Transverse colon (tissue), 4 donors: ENCODE results near the gene CHRNA9. TPM values are rescaled to one million over a fixed set of nuclear protein-coding genes. Genes with fewer than 3 reads are reported as not detected.
"Not testable (repeated sequence)": the region's sequence is repeated elsewhere in the genome, so short reads cannot be mapped to it uniquely, and the experiment has no call there.

ENCODE experiments used
- DNase-seq: peaks from one replicate; pipeline ENCODE4 v3.0.0-alpha.2; 2019
- H3K27ac ChIP-seq, 4 donors: fragments of 200-600 bp; sonication (generic); 2 replicates each; pipeline ENCODE4 v1.5.1; 2016 to 2018; ENCODE audit warnings: inconsistent platforms in 4 of 4
- H3K27me3 ChIP-seq: fragments of 200-600 bp; sonication (generic); 2 replicates; pipeline ENCODE4 v1.5.1; 2017; ENCODE audit warnings: inconsistent platforms
- H3K36me3 ChIP-seq, 4 donors: fragments of 200-600 bp; sonication (generic); 2 replicates each; pipeline ENCODE4 v1.5.1; 2017 to 2019; ENCODE audit warnings: inconsistent platforms in 4 of 4
- H3K4me1 ChIP-seq, 4 donors: fragments of 200-600 bp; sonication (generic); 2 replicates each; pipeline ENCODE4 v1.5.1; 2017 to 2020; ENCODE audit warnings: inconsistent platforms in 4 of 4
- H3K4me3 ChIP-seq, 4 donors: fragments of 200-600 bp; sonication (generic); 1 replicate in 1 of 4; 2 replicates in 3 of 4; pipeline versions ENCODE4 v1.5.1 to v1.6.1; 2017 to 2019; ENCODE audit warnings: inconsistent platforms in 4 of 4
- H3K9me3 ChIP-seq, 2 donors: fragments of 200-600 bp; sonication (generic); 2 replicates each; pipeline ENCODE4 v1.5.1; 2017 to 2019; ENCODE audit warnings: inconsistent platforms in 2 of 2
- EP300 ChIP-seq: sonication (generic); formaldehyde crosslinking; IDR thresholded peaks from one replicate; pipeline ENCODE4 v1.6.1; 2017; ENCODE audit warnings: antibody characterized with exemption, low read depth
- POLR2A ChIP-seq: fragments of 450-650 bp; IDR thresholded peaks from one replicate; pipeline ENCODE4 v1.6.1; 2016; ENCODE audit warnings: antibody characterized with exemption, mild to moderate bottlenecking, moderate library complexity
- POLR2AphosphoS5 ChIP-seq, 3 donors: sonication (generic); formaldehyde crosslinking; IDR thresholded peaks; one replicate each; pipeline ENCODE4 v1.6.1; 2016; ENCODE audit warnings: antibody characterized with exemption in 3 of 3
- WGBS, 2 donors: methylation state at CpG; one replicate each; pipeline ENCODE4 v1.1.5; 2018; ENCODE audit warnings: low coverage in 1 of 2; 5-methylcytosine and 5-hydroxymethylcytosine counted together
- in situ Hi-C, 4 donors: fragments of 200-750 bp; cut with MboI; loops; one replicate each; pipeline versions ENCODE4 v1.15.0 to v1.15.1; 2017; ENCODE audit warnings: low sequenced_read_pairs in 3 of 4, low pct_ligation_motif_present in 1 of 4, low pct_unique_long_range_greater_than_20kb in 1 of 4
- intact Hi-C: fragments of 100-400 bp; cut with DNase I; formaldehyde crosslinking; loops from one replicate; pipeline ENCODE4 v1.15.1; 2023; ENCODE audit warnings: low total_unique reads
- total RNA-seq, 4 donors: library from RNA; depleted of rRNA; stranded (reverse); fragments of >200 nt; gene quantifications; one replicate each; pipeline ENCODE4 v1.1.0, GENCODE V29; 2016
- TF ChIP-seq, protein P1 (sequence below), 5 experiments: fragments of 200-600 bp in 3 of 5; fragments of 450-650 bp in 2 of 5; sonication (generic) in 3 of 5; IDR thresholded peaks; 1 replicate in 2 of 5; 2 replicates in 3 of 5; pipeline ENCODE4 v1.5.1; 2016 to 2017; ENCODE audit warnings: antibody characterized with exemption in 5 of 5, inconsistent platforms in 3 of 5, mild to moderate bottlenecking in 2 of 5, moderate library complexity in 1 of 5

The CHRNA9 gene
- total RNA-seq, 4 donors from 2014 or later = not detected

DNA sequence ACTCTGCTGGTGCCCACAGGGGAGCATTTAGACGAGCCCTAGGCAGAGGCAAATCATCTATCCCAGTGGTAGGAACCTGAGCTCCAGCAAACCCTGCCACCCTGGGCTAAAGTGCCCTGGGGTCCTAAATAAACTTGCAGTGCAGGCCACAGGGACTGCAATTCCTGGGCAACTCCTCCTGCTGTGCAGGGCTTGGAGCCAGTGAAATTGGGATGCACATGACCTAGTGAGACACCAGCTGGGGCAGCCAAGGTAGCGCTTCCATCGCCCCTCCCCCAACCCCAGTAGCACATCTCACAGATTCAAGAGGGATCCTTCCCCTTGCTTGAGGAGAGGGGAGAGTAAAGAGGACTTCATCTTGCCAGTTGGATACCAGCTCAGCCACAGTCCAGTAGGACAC is 44.1 kb downstream of the CHRNA9 start:
- Histone ChIP-seq H3K36me3 (no peaks in the 10 kb centered on the region), H3K9me3 (no peaks in the 10 kb centered on the region), H3K27me3 (no peaks in the 10 kb centered on the region), H3K27ac (no peak overlapping the region), H3K4me3 (no peak overlapping the region), H3K4me1 (peaks cover 0 to 17% (median 9%) of the 10 kb centered on the region in 4 donors)
- intact Hi-C loops (no loop called here), in situ Hi-C loops (no loop called here)
- DNase-seq = no peak
- no peak for TF ChIP-seq POLR2AphosphoS5 (IDR thresholded peaks at IDR 0.05)
- TF ChIP-seq EP300 = no peak
- TF ChIP-seq POLR2A = no peak
- TF ChIP-seq, protein P1, sequence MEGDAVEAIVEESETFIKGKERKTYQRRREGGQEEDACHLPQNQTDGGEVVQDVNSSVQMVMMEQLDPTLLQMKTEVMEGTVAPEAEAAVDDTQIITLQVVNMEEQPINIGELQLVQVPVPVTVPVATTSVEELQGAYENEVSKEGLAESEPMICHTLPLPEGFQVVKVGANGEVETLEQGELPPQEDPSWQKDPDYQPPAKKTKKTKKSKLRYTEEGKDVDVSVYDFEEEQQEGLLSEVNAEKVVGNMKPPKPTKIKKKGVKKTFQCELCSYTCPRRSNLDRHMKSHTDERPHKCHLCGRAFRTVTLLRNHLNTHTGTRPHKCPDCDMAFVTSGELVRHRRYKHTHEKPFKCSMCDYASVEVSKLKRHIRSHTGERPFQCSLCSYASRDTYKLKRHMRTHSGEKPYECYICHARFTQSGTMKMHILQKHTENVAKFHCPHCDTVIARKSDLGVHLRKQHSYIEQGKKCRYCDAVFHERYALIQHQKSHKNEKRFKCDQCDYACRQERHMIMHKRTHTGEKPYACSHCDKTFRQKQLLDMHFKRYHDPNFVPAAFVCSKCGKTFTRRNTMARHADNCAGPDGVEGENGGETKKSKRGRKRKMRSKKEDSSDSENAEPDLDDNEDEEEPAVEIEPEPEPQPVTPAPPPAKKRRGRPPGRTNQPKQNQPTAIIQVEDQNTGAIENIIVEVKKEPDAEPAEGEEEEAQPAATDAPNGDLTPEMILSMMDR (IDR thresholded peaks at IDR 0.05) = no peak
- 50% methylated on average over 2 of the region's 3 CpGs; no CpG with 5 or more reads in 1 of the 2 donors for WGBS, 2 donors

DNA sequence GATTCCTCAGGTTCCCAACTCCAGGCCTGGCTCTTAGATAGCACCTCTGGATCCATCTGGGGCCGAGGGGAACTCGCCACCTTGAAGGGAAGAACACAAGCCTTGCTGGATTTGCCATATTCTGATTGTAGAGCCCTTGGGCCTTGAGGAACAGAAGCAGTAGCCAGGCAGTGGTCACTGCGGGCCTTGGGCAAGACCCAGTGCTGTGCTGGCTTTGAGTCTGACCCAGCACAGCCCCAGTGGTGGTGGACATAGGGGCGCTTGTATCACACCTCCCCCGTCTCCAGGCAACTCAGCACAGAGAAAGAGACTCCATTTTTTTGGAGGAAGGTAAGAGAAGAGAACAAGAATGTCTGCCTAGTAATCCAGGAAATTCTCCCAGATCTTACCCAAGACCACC is 45.5 kb downstream of the CHRNA9 start:
- H3K36me3 ChIP-seq = no peaks in the 10 kb centered on the region
- DNase-seq = no peak
- no peaks in the 10 kb centered on the region for H3K9me3 ChIP-seq
- WGBS, 2 donors = 74 to 75% methylated on average over 2 to 5 of the region's 5 CpGs
- H3K27ac ChIP-seq = no peak overlapping the region
- in situ Hi-C loops = no loop called here
- intact Hi-C loops = no loop called here
- peaks cover 0 to 17% (median 9%) of the 10 kb centered on the region in 4 donors for H3K4me1 ChIP-seq
- no peak overlapping the region for H3K4me3 ChIP-seq
- TF ChIP-seq, protein P1 (IDR thresholded peaks at IDR 0.05) = no peak
- TF ChIP-seq EP300 (no peak), POLR2A (no peak), POLR2AphosphoS5 (IDR thresholded peaks at IDR 0.05) (no peak)
- H3K27me3 ChIP-seq = no peaks in the 10 kb centered on the region

DNA sequence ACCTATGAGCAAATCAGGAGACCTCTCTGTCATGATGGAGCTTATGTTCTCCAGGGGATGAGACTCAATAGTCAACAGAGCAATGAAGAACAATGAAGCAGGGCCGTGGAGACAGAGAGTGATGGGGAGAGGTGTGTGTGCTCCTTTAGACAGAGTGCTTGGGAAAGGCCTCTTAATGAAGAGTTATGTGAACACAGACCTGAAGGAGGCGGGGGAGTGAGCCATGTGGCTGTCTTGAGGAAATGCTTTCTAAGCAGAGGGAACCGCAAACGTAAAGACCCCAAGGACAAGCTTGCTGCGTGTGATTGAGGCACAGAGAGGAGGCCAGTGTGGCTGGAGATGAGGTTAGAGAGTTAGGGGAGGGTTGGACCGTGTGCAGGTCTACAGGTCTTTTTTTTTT is 53.1 kb downstream of the CHRNA9 start:
- Histone ChIP-seq H3K27me3 (no peaks in the 10 kb centered on the region), H3K9me3 (no peaks in the 10 kb centered on the region), H3K4me1 (no peaks in the 10 kb centered on the region), H3K36me3 (no peaks in the 10 kb centered on the region), H3K4me3 (no peak overlapping the region), H3K27ac (no peak overlapping the region)
- no peak for DNase-seq
- TF ChIP-seq EP300 (no peak), POLR2AphosphoS5 (IDR thresholded peaks at IDR 0.05) (no peak), POLR2A (no peak)
- TF ChIP-seq, protein P1 (IDR thresholded peaks at IDR 0.05) = no peak
- intact Hi-C loops (no loop called here), in situ Hi-C loops (no loop called here)
- 65 to 81% methylated on average over 3 to 6 of the region's 6 CpGs for WGBS, 2 donors

DNA sequence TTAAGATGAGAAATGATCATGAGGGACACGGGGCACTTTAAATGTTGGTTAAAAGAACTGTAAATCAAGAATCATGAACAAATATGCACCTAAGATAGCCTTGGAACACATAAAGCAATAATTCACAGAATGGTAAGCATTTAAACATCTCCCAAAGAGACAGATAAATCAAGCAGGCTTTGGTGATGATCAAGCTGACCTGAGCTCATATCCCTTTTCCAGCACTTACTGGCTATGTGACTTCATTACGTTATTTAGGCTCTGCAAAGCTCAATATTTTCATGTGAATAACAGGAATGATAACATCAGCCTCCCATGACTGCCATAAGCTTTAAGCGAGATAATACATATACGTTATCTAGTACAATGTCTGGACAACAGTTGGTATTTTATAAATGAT is 54.9 kb downstream of the CHRNA9 start:
- 90 to 100% methylated on average over 4 of the region's 4 CpGs for WGBS, 2 donors
- Histone ChIP-seq H3K4me3 (no peak overlapping the region), H3K9me3 (no peaks in the 10 kb centered on the region), H3K27me3 (no peaks in the 10 kb centered on the region), H3K36me3 (no peaks in the 10 kb centered on the region), H3K27ac (no peak overlapping the region), H3K4me1 (no peaks in the 10 kb centered on the region)
- in situ Hi-C loops = no loop called here
- intact Hi-C loops = no loop called here
- TF ChIP-seq, protein P1 (IDR thresholded peaks at IDR 0.05) = no peak
- no peak for TF ChIP-seq POLR2A
- no peak for TF ChIP-seq POLR2AphosphoS5 (IDR thresholded peaks at IDR 0.05)
- no peak for TF ChIP-seq EP300
- DNase-seq = no peak

GRCh38 chr4:40392241-40392640 is 57.1 kb downstream of the CHRNA9 start:
- DNase-seq, H3K27me3 ChIP-seq, H3K36me3 ChIP-seq, H3K27ac ChIP-seq, H3K4me1 ChIP-seq, in situ Hi-C loops, H3K9me3 ChIP-seq, intact Hi-C loops, H3K4me3 ChIP-seq: not testable (repeated sequence)
- WGBS, 2 donors = 90 to 98% methylated on average over 8 to 9 of the region's 9 CpGs
